Keratinocyte (primary cell): ENCODE measurements around the gene BRIP1. TPM values are rescaled to one million over a fixed set of nuclear protein-coding genes. Genes with fewer than 3 reads are reported as not detected.
"Not testable (repeated sequence)": the region's sequence is repeated elsewhere in the genome, so short reads cannot be mapped to it uniquely, and the experiment has no call there.

Experiments used
- DNase-seq: peaks from one replicate; pipeline ENCODE4 v3.0.0-alpha.2; 2011; ENCODE audit warnings: low read depth, missing footprints, low spot score
- FAIRE-seq: peaks from 2 replicates; lab custom pipeline; 2011; peaks lifted over from hg19 to GRCh38; lab: Jason Lieb, UNC
- H2AFZ ChIP-seq: 2 replicates; pipeline ENCODE4 v1.6.0; 2012; ENCODE audit warnings: low read length, control low read depth, inconsistent platforms; ENCODE audit not compliant: control insufficient read depth
- H3K27ac ChIP-seq: 2 replicates; pipeline ENCODE4 v1.5.1; 2011; ENCODE audit warnings: low read length; ENCODE audit not compliant: control insufficient read depth, insufficient read depth
- H3K27me3 ChIP-seq: 3 replicates; pipeline ENCODE4 v1.6.0; 2011; ENCODE audit warnings: low read length; ENCODE audit not compliant: control insufficient read depth, insufficient read depth; ENCODE audit errors: extremely low read depth
- H3K36me3 ChIP-seq, 2 experiments: 2 replicates in 1 of 2; 3 replicates in 1 of 2; pipeline ENCODE4 v1.5.1; 2011; ENCODE audit warnings: low read length in 2 of 2, mild to moderate bottlenecking in 1 of 2; ENCODE audit not compliant: control insufficient read depth in 2 of 2, insufficient read depth in 2 of 2; ENCODE audit errors: extremely low read depth in 1 of 2
- H3K4me1 ChIP-seq: 3 replicates; pipeline ENCODE4 v1.5.1; 2011; ENCODE audit warnings: low read length; ENCODE audit not compliant: control insufficient read depth, insufficient read depth; ENCODE audit errors: extremely low read depth
- H3K4me2 ChIP-seq: 3 replicates; pipeline ENCODE4 v1.6.0; 2011; ENCODE audit warnings: low read depth, low read length; ENCODE audit not compliant: control insufficient read depth, insufficient read depth; ENCODE audit errors: extremely low read depth
- H3K4me3 ChIP-seq, 3 experiments: fragments of 200-600 bp in 1 of 3; sonication (generic) in 1 of 3; 2 replicates in 2 of 3; 3 replicates in 1 of 3; pipeline ENCODE4 v1.5.1; 2011 to 2016; ENCODE audit warnings: low read length in 3 of 3, mild to moderate bottlenecking in 3 of 3, control low read depth in 2 of 3, inconsistent platforms in 1 of 3, low read depth in 1 of 3, mixed read lengths in 1 of 3, mixed run types in 1 of 3, moderate library complexity in 1 of 3; ENCODE audit not compliant: control insufficient read depth in 2 of 3, insufficient read depth in 2 of 3; ENCODE audit errors: extremely low read depth in 1 of 3
- H3K79me2 ChIP-seq: 2 replicates; pipeline ENCODE4 v1.6.0; 2012; ENCODE audit warnings: low read length; ENCODE audit not compliant: control insufficient read depth, insufficient read depth
- H3K9ac ChIP-seq: 3 replicates; pipeline ENCODE4 v1.6.0; 2011; ENCODE audit warnings: low read length; ENCODE audit not compliant: control insufficient read depth, insufficient read depth; ENCODE audit errors: extremely low read depth
- H3K9me1 ChIP-seq: 3 replicates; pipeline ENCODE4 v1.6.0; 2011; ENCODE audit warnings: low read length; ENCODE audit not compliant: control insufficient read depth, insufficient read depth; ENCODE audit errors: extremely low read depth
- H3K9me3 ChIP-seq: 2 replicates; pipeline ENCODE4 v1.5.1; 2012; ENCODE audit warnings: low read depth, low read length; ENCODE audit not compliant: control insufficient read depth
- H4K20me1 ChIP-seq: 3 replicates; pipeline ENCODE4 v1.6.0; 2011; ENCODE audit warnings: low read length; ENCODE audit not compliant: control insufficient read depth, insufficient read depth; ENCODE audit errors: extremely low read depth
- EZH2 ChIP-seq: IDR thresholded peaks from one replicate; pipeline ENCODE4 v1.6.1; 2012; ENCODE audit warnings: inconsistent platforms, mild to moderate bottlenecking, low read length, moderate library complexity
- dilution Hi-C: fragments of 300-500 bp; cut with MboI; formaldehyde crosslinking; loops from one replicate; pipeline ENCODE4 v1.7.0; 2020; ENCODE audit warnings: low sequenced_read_pairs; ENCODE audit not compliant: extremely low pct_ligation_motif_present
- polyA plus RNA-seq, 5 experiments: library from polyadenylated mRNA; depleted of rRNA in 3 of 5; stranded (reverse) in 3 of 5; stranded (forward) in 1 of 5; unstranded in 1 of 5; fragments of >200 nt; gene quantifications; 1 replicate in 1 of 5; 2 replicates in 3 of 5; 3 replicates in 1 of 5; pipeline versions ENCODE4 v1.2.1 to v1.2.3, GENCODE V29; 2011 to 2012; ENCODE audit warnings: missing spikeins in 2 of 5, low read depth in 1 of 5, low replicate concordance in 1 of 5
- TF ChIP-seq, protein P1 (sequence below), 3 experiments: IDR thresholded peaks in 1 of 3; conservative IDR thresholded peaks in 1 of 3; optimal IDR thresholded peaks in 1 of 3; 2 replicates in 2 of 3; 3 replicates in 1 of 3; pipeline versions ENCODE3 to v1.5.1; 2011; ENCODE audit warnings: low read length in 3 of 3, mild to moderate bottlenecking in 3 of 3, moderate library complexity in 2 of 3, control low read depth in 1 of 3, inconsistent platforms in 1 of 3; ENCODE audit not compliant: insufficient read depth in 2 of 3; ENCODE audit errors: extremely low read depth in 1 of 3

Gene BRIP1
- polyA plus RNA-seq, 1 donor (not counting 4 experiments of a cell fraction or from before 2014, with no cell fraction given): 4.0 TPM

DNA sequence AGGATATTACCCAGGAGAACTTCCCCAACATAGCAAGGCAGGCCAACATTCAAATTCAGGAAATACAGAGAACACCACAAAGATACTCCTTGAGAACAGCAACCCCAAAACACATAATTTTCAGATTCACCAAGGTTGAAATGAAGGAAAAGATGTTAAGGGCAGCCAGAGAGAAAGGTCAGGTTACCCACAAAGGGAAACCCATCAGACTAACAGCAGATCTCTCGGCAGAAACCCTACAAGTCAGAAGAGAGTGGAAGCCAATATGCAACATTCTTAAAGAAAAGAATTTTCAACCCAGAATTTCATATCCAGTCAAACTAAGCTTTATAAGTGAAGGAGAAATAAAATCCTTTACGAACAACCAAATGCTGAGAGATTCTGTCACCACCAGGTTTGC lies 188.7 kb downstream of the BRIP1 start:
- H3K36me3 ChIP-seq, DNase-seq, FAIRE-seq, H3K27ac ChIP-seq, H3K4me3 ChIP-seq, H3K9me3 ChIP-seq, H3K9ac ChIP-seq, H3K4me1 ChIP-seq, H3K4me2 ChIP-seq, dilution Hi-C loops, H3K79me2 ChIP-seq, H2AFZ ChIP-seq, H3K27me3 ChIP-seq, H3K9me1 ChIP-seq, H4K20me1 ChIP-seq: not testable (repeated sequence)

DNA sequence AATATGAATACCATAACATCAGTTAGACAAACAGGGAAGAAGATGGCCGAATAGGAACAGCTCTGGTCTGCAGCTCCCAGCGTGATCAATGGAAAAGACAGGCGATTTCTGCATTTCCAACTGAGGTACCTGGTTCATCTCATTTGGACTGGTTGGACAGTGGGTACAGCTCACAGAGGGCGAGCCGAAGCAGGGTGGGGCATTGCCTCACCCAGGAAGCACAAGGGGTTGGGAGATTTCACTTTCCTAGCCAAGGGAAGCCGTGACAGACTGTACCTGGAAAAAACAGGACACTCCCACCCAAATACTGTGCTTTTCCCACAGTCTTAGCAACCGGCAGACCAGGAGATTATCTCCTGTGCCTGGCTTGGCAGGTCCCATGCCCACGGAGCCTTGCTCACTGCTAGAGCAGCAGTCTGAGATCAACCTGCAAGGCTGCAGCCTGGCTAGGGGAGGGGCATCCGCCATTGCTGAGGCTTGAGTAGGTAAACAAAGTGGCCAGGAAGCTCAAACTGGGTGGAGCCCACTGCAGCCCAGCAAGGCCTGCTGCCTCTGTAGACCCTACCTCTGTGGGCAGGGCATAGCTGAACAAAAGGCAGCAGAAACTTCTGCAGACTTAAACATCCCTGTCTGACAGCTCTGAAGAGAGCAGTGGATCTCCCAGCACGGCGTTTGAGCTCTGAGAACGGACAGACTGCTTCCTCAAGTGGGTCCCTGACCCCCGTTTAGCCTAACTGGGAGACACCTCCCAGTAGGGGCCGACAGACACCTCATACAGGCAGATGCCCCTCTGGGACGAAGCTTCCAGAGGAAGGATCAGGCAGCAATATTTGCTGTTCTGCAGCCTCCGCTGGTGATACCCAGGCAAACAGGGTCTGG lies 190.1 kb downstream of the BRIP1 start:
- H3K4me1 ChIP-seq, H3K27ac ChIP-seq, H3K79me2 ChIP-seq, H3K36me3 ChIP-seq, H3K4me2 ChIP-seq, H3K4me3 ChIP-seq, dilution Hi-C loops, H3K9ac ChIP-seq, H4K20me1 ChIP-seq, H3K9me3 ChIP-seq, H3K27me3 ChIP-seq, H2AFZ ChIP-seq, DNase-seq, H3K9me1 ChIP-seq, FAIRE-seq: not testable (repeated sequence)

DNA sequence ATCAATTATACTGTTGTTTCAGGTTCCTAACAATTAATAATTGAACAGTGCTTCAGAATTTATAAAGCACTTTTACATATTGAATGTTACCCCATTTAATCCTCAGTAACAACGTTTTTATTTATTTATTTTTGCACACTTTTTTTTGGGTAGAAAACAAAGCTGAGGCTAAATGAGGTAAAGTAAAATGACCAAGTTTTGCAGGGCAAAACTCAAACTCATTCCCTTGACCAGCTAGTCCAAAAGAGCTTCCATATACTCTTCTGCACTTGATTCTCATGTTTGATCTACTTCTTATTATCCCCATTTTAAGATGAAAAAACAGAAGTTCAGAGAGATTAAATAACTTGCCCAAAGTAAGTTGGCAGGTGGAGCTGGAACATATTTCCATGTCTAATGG lies 191.2 kb downstream of the BRIP1 start:
- no peaks in the 10 kb centered on the region for H3K4me1 ChIP-seq
- no peak overlapping the region for H3K27ac ChIP-seq
- FAIRE-seq: no peak
- H3K79me2 ChIP-seq: no peaks in the 10 kb centered on the region
- H2AFZ ChIP-seq: no peak overlapping the region
- H3K4me3 ChIP-seq: no peak overlapping the region
- TF ChIP-seq EZH2: no peak
- TF ChIP-seq, protein P1, sequence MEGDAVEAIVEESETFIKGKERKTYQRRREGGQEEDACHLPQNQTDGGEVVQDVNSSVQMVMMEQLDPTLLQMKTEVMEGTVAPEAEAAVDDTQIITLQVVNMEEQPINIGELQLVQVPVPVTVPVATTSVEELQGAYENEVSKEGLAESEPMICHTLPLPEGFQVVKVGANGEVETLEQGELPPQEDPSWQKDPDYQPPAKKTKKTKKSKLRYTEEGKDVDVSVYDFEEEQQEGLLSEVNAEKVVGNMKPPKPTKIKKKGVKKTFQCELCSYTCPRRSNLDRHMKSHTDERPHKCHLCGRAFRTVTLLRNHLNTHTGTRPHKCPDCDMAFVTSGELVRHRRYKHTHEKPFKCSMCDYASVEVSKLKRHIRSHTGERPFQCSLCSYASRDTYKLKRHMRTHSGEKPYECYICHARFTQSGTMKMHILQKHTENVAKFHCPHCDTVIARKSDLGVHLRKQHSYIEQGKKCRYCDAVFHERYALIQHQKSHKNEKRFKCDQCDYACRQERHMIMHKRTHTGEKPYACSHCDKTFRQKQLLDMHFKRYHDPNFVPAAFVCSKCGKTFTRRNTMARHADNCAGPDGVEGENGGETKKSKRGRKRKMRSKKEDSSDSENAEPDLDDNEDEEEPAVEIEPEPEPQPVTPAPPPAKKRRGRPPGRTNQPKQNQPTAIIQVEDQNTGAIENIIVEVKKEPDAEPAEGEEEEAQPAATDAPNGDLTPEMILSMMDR (optimal IDR thresholded peaks at IDR 0.05 in 1 of 3, IDR thresholded peaks at IDR 0.05 in 1 of 3, conservative IDR thresholded peaks at IDR 0.05 in 1 of 3; ENCODE audit: extremely low read depth in 1 of 3, insufficient read depth in 2 of 3, low read length in 3 of 3): no peak
- H3K9ac ChIP-seq: no peak overlapping the region
- no peaks in the 10 kb centered on the region for H3K27me3 ChIP-seq
- H3K9me1 ChIP-seq: no peaks in the 10 kb centered on the region
- H4K20me1 ChIP-seq: no peaks in the 10 kb centered on the region
- no peak for DNase-seq
- H3K4me2 ChIP-seq: no peak overlapping the region
- H3K36me3 ChIP-seq: no peaks in the 10 kb centered on the region
- dilution Hi-C loops: no loop called here
- H3K9me3 ChIP-seq: no peaks in the 10 kb centered on the region
